ENCODE measurements around the gene LGALS9. TPM values are rescaled to one million over a fixed set of nuclear protein-coding genes. Genes with fewer than 3 reads are reported as not detected.

Gene LGALS9
- total and polyA plus RNA-seq, 2 donors (not counting 1 experiment from before 2014, with no cell fraction given): 65.9 to 197 TPM

- Mint-ChIP-seq H3K27ac (no peak overlapping the region), H3K9me3 (ENCODE audit: insufficient read depth) (no peaks in the 10 kb centered on the region), H3K27me3 (no peaks in the 10 kb centered on the region), H3K4me1 (no peaks in the 10 kb centered on the region), H3K4me3 (no peak overlapping the region)
- Histone ChIP-seq H3K27me3 (replicated peaks in 1 of 4; ENCODE audit: control extremely low read depth in 1 of 4, control insufficient read depth in 3 of 4, insufficient read depth in 4 of 4, low read length in 3 of 4) (no peaks in the 10 kb centered on the region), H3K36me3 (replicated peaks in 1 of 2; ENCODE audit: control extremely low read depth in 1 of 2, control insufficient read depth in 1 of 2, extremely low read depth in 1 of 2, insufficient read depth in 2 of 2, low read length in 1 of 2) (peaks cover 0 to 11% of the 10 kb centered on the region in 2 experiments), H3K4me3 (ENCODE audit: control extremely low read depth in 1 of 5, extremely low read depth in 1 of 5, insufficient read depth in 1 of 5, low read depth in 2 of 5, low read length in 4 of 5) (no peak overlapping the region), H3K4me2 (replicated peaks; ENCODE audit: low read depth, low read length, poor library complexity, severe bottlenecking) (no peak overlapping the region), H3K9me3 (ENCODE audit: control extremely low read depth in 1 of 3, control insufficient read depth in 2 of 3, insufficient read depth in 1 of 3, low read length in 2 of 3) (no peaks in the 10 kb centered on the region), H3K4me1 (ENCODE audit: control insufficient read depth in 2 of 2, insufficient read depth in 2 of 2, low read length in 2 of 2) (no peaks in the 10 kb centered on the region), H4K20me1 (ENCODE audit: control insufficient read depth, insufficient read depth, low read length, poor library complexity, severe bottlenecking) (no peaks in the 10 kb centered on the region), H2AFZ (ENCODE audit: insufficient read depth, low read depth, low read length, poor library complexity, severe bottlenecking) (no peak overlapping the region), H3K79me2 (ENCODE audit: control insufficient read depth, insufficient read depth, low read length) (no peaks in the 10 kb centered on the region), H3K9ac (ENCODE audit: low read length) (no peak overlapping the region), H3K27ac (ENCODE audit: low read length in 2 of 2) (no peak overlapping the region)
- TF ChIP-seq, protein P1, sequence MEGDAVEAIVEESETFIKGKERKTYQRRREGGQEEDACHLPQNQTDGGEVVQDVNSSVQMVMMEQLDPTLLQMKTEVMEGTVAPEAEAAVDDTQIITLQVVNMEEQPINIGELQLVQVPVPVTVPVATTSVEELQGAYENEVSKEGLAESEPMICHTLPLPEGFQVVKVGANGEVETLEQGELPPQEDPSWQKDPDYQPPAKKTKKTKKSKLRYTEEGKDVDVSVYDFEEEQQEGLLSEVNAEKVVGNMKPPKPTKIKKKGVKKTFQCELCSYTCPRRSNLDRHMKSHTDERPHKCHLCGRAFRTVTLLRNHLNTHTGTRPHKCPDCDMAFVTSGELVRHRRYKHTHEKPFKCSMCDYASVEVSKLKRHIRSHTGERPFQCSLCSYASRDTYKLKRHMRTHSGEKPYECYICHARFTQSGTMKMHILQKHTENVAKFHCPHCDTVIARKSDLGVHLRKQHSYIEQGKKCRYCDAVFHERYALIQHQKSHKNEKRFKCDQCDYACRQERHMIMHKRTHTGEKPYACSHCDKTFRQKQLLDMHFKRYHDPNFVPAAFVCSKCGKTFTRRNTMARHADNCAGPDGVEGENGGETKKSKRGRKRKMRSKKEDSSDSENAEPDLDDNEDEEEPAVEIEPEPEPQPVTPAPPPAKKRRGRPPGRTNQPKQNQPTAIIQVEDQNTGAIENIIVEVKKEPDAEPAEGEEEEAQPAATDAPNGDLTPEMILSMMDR (IDR thresholded peaks at IDR 0.05): no peak
- TF ChIP-seq EZH2 (IDR thresholded peaks at IDR 0.05; ENCODE audit: borderline replicate concordance, insufficient read depth, low read depth, low read length, poor library complexity, severe bottlenecking): no peak
- ATAC-seq (ENCODE audit: low read depth): no peak
- WGBS (ENCODE audit: insufficient coverage): 96% methylated on average over 8 of the region's 9 CpGs
- no peak for DNase-seq
- CTCF ChIA-PET: interaction anchor here (0.7 to 13.3 kb wide), 5 partner anchors 9 to 356 kb away, joined by 3 to 322 read pairs (median 5); no protein-coding TSS in a partner anchor
- POLR2A ChIA-PET: no interaction called here
- intact Hi-C loops (cut with micrococcal nuclease): no loop called here
Measured at GRCh38 chr17:27593232-27593856, 37.6 kb upstream of the LGALS9 start.

DNA sequence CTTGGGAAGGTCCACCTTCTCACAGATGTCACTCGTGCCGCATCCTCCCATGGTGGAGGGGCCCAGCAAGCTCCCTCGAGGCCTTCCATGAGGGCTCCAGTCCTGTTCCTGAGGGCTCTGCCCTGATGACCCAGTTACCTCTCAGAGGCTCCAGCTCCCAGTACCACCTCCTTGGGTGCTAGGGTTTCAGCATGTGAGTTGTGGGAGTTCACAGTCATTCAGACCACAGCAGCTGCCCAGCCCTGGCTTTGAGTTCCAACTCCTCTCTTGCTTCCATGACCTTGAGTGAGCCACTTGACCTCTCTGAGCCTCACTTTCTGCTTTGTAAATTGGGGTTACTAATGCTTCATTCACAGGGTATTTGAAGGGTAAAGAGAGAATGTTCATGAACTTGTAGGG, 37.1 kb upstream of the LGALS9 start:
- Mint-ChIP-seq H3K9me3 (ENCODE audit: insufficient read depth) (no peaks in the 10 kb centered on the region), H3K27me3 (no peaks in the 10 kb centered on the region), H3K4me3 (no peak overlapping the region), H3K4me1 (no peaks in the 10 kb centered on the region), H3K27ac (no peak overlapping the region)
- no peak overlapping the region for H3K4me2 ChIP-seq (replicated peaks; ENCODE audit: low read depth, low read length, poor library complexity, severe bottlenecking)
- TF ChIP-seq, protein P1 (IDR thresholded peaks at IDR 0.05): no peak
- no peak for TF ChIP-seq EZH2 (IDR thresholded peaks at IDR 0.05; ENCODE audit: borderline replicate concordance, insufficient read depth, low read depth, low read length, poor library complexity, severe bottlenecking)
- ChIA-PET POLR2A (no interaction called here), CTCF (interaction anchor here (1.1 to 13.3 kb wide), 4 partner anchors 10 to 357 kb away, joined by 3 to 322 read pairs (median 8); no protein-coding TSS in a partner anchor)
- DNase-seq (no peak), ATAC-seq (ENCODE audit: low read depth) (no peak)
- no peaks in the 10 kb centered on the region for H4K20me1 ChIP-seq (ENCODE audit: control insufficient read depth, insufficient read depth, low read length, poor library complexity, severe bottlenecking)
- WGBS (ENCODE audit: insufficient coverage): 100% methylated on average over 3 of the region's 3 CpGs
- peaks cover 0 to 11% of the 10 kb centered on the region in 2 experiments for H3K36me3 ChIP-seq (replicated peaks in 1 of 2; ENCODE audit: control extremely low read depth in 1 of 2, control insufficient read depth in 1 of 2, extremely low read depth in 1 of 2, insufficient read depth in 2 of 2, low read length in 1 of 2)
- no peaks in the 10 kb centered on the region for H3K27me3 ChIP-seq (replicated peaks in 1 of 4; ENCODE audit: control extremely low read depth in 1 of 4, control insufficient read depth in 3 of 4, insufficient read depth in 4 of 4, low read length in 3 of 4)
- H3K4me1 ChIP-seq (ENCODE audit: control insufficient read depth in 2 of 2, insufficient read depth in 2 of 2, low read length in 2 of 2): no peaks in the 10 kb centered on the region
- intact Hi-C loops (cut with micrococcal nuclease): no loop called here
- no peak overlapping the region for H3K4me3 ChIP-seq (ENCODE audit: control extremely low read depth in 1 of 5, extremely low read depth in 1 of 5, insufficient read depth in 1 of 5, low read depth in 2 of 5, low read length in 4 of 5)
- H3K9me3 ChIP-seq (ENCODE audit: control extremely low read depth in 1 of 3, control insufficient read depth in 2 of 3, insufficient read depth in 1 of 3, low read length in 2 of 3): no peaks in the 10 kb centered on the region
- H2AFZ ChIP-seq (ENCODE audit: insufficient read depth, low read depth, low read length, poor library complexity, severe bottlenecking): no peak overlapping the region
- no peak overlapping the region for H3K9ac ChIP-seq (ENCODE audit: low read length)
- no peaks in the 10 kb centered on the region for H3K79me2 ChIP-seq (ENCODE audit: control insufficient read depth, insufficient read depth, low read length)
- no peak overlapping the region for H3K27ac ChIP-seq (ENCODE audit: low read length in 2 of 2)
